Kidney epithelial cell (primary cell): ENCODE results near the gene ASXL1. TPM values are rescaled to one million over a fixed set of nuclear protein-coding genes. Genes with fewer than 3 reads are reported as not detected.

ENCODE experiments used
- DNase-seq: peaks from one replicate; pipeline ENCODE4 v3.0.0-alpha.2; 2010; ENCODE audit warnings: low read depth
- H3K27me3 ChIP-seq: 2 replicates; pipeline ENCODE4 v1.6.0; 2011; ENCODE audit warnings: low read length; ENCODE audit not compliant: control insufficient read depth, insufficient read depth
- H3K36me3 ChIP-seq: 2 replicates; pipeline ENCODE4 v1.5.1; 2011; ENCODE audit warnings: low read length; ENCODE audit not compliant: control insufficient read depth, insufficient read depth
- H3K4me3 ChIP-seq: 2 replicates; pipeline ENCODE4 v1.5.1; 2011; ENCODE audit warnings: low read depth, mild to moderate bottlenecking, control low read depth, low read length
- CTCF ChIP-seq: IDR thresholded peaks from 2 replicates; pipeline ENCODE4 v1.5.1; 2011; ENCODE audit warnings: mild to moderate bottlenecking, moderate library complexity, low read length, control low read depth, inconsistent platforms; ENCODE audit not compliant: insufficient read depth, poor library complexity, severe bottlenecking
- total RNA-seq: library from RNA; depleted of rRNA; stranded (reverse); fragments of >200 nt; gene quantifications from 2 replicates; pipeline ENCODE4 v1.2.3, GENCODE V29; 2015

Gene ASXL1
- total RNA-seq, 1 donor from 2014 or later: 31.6 TPM

GRCh38 chr20:32360333-32360634 is 2.2 kb downstream of the ASXL1 start:
- no peaks in the 10 kb centered on the region for H3K27me3 ChIP-seq
- peak overlapping the region; percentile 49 for H3K4me3 ChIP-seq
- no peaks in the 10 kb centered on the region for H3K36me3 ChIP-seq
- no peak for TF ChIP-seq CTCF
- DNase-seq: no peak

- Histone ChIP-seq H3K36me3 (no peaks in the 10 kb centered on the region), H3K27me3 (no peaks in the 10 kb centered on the region), H3K4me3 (no peak overlapping the region)
- no peak for TF ChIP-seq CTCF
- DNase-seq: no peak
Measured at GRCh38 chr20:32362901-32363364, 4.8 kb downstream of the ASXL1 start.

DNA sequence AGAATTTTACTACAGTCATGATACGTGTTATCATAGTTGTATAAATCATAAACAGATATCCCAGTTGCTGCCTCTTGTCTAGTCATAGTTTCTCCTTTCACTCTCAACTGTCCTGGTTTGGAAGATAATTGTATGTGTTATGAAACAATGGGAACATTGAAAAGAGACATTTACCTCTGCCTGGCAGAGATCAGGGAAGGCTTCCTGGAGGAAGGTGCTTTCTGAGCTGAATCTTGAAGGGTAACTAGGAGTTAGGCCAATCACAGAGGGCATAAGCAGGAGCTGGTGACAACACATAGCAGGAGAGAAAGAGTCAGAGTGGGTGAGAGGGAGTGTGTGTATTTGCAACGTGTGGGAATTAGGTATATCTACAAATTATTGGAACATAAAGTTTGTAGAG is 5.4 kb downstream of the ASXL1 start:
- no peak for TF ChIP-seq CTCF
- Histone ChIP-seq H3K27me3 (no peaks in the 10 kb centered on the region), H3K36me3 (no peaks in the 10 kb centered on the region), H3K4me3 (no peak overlapping the region)
- no peak for DNase-seq

DNA sequence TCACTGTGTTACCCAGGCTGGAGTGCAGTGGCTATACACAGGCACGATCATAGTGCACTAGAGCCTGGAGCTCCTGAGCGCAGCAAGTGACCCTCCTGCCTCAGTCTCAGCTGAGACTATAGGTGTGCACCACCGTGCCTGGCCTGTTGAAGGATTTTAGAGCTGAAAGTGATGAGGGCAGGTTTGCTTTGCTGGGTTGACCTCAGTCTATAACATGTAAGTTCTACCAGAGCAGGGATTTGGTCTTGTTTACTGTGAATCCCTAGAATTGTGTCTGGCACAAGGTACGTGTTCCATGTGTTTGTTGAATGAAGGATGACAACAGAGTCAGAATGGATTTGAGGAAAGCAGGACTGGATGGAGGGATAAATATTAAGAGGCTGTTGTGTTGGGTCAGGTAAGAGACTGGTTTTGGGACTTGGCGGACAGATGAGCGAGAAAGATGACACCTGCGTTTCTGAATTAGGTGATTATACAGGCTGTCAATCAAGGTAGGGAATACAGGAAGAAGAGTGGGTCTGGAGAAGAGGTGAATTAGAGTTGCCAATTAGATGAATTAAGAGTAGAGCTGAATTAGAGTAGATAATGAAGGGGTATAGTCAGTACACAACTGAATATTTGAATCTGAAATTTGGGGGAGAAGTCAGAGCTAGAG is 6.5 kb downstream of the ASXL1 start:
- DNase-seq: no peak
- no peak overlapping the region for H3K4me3 ChIP-seq
- no peaks in the 10 kb centered on the region for H3K27me3 ChIP-seq
- TF ChIP-seq CTCF: no peak
- no peaks in the 10 kb centered on the region for H3K36me3 ChIP-seq

GRCh38 chr20:32365564-32365963 is 7.4 kb downstream of the ASXL1 start:
- H3K4me3 ChIP-seq: no peak overlapping the region
- H3K36me3 ChIP-seq: no peaks in the 10 kb centered on the region
- no peak for DNase-seq
- H3K27me3 ChIP-seq: no peaks in the 10 kb centered on the region
- no peak for TF ChIP-seq CTCF

DNA sequence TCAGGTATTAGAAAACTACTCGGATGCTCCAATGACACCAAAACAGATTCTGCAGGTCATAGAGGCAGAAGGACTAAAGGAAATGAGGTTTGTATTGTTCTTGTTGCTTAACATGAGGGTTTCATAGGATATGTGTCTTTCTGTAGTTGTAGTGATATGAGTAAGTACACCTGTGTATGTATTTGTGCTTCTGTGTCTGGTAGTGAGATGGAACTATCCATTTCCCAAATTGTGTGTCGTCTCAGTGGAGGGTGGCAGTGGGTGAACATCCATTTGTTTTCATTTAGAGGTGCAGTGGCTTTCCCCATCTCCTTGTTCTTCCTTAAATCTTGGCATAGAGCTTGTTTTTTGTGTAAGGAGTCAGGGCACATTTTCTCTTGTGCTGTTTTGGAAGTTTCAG is 8.2 kb downstream of the ASXL1 start:
- Histone ChIP-seq H3K27me3 (no peaks in the 10 kb centered on the region), H3K4me3 (no peak overlapping the region), H3K36me3 (peaks cover 1% of the 10 kb centered on the region)
- TF ChIP-seq CTCF: no peak
- DNase-seq: no peak
